Measurements from ENCODE around the gene DCST1.

Gene DCST1

DNA sequence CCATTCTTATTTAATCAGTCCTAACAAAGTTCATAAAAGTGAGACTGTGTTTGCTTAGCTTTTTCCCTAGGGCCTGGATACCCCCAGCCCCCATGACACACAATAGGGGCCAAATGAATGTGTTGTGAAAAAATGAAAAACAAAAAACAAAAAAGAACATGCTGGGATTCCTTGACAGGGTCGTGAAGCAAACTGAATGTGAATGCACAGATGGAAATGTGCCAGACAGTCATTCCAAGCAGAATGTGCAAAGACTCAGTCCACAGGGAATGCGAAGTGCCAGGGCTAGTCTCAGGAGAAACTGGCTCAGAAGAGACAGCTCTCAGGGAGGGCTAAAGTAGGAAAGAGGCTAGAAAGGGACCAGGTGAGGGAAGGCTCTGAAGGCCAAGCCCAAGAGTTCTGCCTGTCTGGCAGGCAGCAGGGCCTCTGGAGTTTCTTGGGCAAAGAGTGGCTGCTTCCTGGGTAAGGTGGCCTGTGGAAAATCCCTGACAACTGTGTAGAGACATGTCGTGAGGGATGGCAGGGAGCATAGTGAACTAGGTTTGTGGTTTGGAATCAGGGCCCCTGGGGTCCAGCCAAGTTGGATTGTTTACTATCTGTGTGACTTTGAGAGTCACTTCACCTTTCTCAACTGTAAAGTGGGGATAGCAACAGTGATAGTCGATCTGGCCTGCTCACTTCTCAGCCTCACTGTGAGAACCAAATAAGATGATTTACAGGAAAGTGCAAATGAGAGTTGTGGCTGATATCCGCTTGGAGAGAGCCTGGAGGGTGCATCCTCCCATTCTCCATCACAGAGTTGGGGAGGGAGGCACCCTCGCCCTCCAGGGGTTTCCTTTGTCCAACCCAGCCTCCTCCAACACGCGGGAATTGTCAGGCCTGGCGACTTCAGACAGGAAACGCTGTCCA, 16.3 kb downstream of the DCST1 start:
- DNase-seq (ENCODE audit: low read depth): no peak
- peak overlapping the region; percentile 76 for H3K4me3 ChIP-seq (ENCODE audit: low read depth, low read length)
- TF ChIP-seq, protein P1, sequence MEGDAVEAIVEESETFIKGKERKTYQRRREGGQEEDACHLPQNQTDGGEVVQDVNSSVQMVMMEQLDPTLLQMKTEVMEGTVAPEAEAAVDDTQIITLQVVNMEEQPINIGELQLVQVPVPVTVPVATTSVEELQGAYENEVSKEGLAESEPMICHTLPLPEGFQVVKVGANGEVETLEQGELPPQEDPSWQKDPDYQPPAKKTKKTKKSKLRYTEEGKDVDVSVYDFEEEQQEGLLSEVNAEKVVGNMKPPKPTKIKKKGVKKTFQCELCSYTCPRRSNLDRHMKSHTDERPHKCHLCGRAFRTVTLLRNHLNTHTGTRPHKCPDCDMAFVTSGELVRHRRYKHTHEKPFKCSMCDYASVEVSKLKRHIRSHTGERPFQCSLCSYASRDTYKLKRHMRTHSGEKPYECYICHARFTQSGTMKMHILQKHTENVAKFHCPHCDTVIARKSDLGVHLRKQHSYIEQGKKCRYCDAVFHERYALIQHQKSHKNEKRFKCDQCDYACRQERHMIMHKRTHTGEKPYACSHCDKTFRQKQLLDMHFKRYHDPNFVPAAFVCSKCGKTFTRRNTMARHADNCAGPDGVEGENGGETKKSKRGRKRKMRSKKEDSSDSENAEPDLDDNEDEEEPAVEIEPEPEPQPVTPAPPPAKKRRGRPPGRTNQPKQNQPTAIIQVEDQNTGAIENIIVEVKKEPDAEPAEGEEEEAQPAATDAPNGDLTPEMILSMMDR (IDR thresholded peaks at IDR 0.05; ENCODE audit: insufficient read depth, low read depth, low read length, missing control alignments): no peak

GRCh38 chr1:155050560-155051341, 17.1 kb downstream of the DCST1 start, which contains the start of gene ADAM15:
Gene ADAM15 (plus strand): TSS chr1:155051316. CDS start chr1:155051387, 71 bp downstream.
- TF ChIP-seq, protein P1 (IDR thresholded peaks at IDR 0.05; ENCODE audit: insufficient read depth, low read depth, low read length, missing control alignments): peak; percentile 97
- peak; percentile 81 for DNase-seq (ENCODE audit: low read depth)
- H3K4me3 ChIP-seq (ENCODE audit: low read depth, low read length): peak within 1 kb of the TSS; percentile 78

DNA sequence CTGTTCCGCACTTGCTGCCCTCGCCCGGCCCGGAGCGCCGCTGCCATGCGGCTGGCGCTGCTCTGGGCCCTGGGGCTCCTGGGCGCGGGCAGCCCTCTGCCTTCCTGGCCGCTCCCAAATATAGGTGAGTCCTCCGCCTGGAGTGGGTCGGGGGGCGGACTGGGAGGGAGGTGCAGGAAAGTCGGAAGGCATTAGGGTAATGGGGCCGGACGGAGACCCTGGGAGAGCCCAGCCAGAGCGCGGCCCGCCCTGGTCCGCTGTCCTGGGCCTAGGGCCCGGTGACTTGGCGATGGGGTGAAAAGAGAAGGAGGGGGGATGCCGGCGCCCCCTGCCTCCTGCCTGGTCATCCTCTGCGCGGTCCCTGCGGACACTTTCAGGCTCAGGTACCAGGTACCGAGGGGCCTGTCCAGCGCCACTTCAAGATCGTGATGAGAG, 17.7 kb downstream of the DCST1 start:
- TF ChIP-seq, protein P1 (IDR thresholded peaks at IDR 0.05; ENCODE audit: insufficient read depth, low read depth, low read length, missing control alignments): no peak
- DNase-seq (ENCODE audit: low read depth): no peak
- H3K4me3 ChIP-seq (ENCODE audit: low read depth, low read length): peak overlapping the region; percentile 78

GRCh38 chr1:155051777-155052398, 18.3 kb downstream of the DCST1 start:
- DNase-seq (ENCODE audit: low read depth): no peak
- TF ChIP-seq, protein P1 (IDR thresholded peaks at IDR 0.05; ENCODE audit: insufficient read depth, low read depth, low read length, missing control alignments): no peak
- H3K4me3 ChIP-seq (ENCODE audit: low read depth, low read length): peak overlapping the region; percentile 78

DNA sequence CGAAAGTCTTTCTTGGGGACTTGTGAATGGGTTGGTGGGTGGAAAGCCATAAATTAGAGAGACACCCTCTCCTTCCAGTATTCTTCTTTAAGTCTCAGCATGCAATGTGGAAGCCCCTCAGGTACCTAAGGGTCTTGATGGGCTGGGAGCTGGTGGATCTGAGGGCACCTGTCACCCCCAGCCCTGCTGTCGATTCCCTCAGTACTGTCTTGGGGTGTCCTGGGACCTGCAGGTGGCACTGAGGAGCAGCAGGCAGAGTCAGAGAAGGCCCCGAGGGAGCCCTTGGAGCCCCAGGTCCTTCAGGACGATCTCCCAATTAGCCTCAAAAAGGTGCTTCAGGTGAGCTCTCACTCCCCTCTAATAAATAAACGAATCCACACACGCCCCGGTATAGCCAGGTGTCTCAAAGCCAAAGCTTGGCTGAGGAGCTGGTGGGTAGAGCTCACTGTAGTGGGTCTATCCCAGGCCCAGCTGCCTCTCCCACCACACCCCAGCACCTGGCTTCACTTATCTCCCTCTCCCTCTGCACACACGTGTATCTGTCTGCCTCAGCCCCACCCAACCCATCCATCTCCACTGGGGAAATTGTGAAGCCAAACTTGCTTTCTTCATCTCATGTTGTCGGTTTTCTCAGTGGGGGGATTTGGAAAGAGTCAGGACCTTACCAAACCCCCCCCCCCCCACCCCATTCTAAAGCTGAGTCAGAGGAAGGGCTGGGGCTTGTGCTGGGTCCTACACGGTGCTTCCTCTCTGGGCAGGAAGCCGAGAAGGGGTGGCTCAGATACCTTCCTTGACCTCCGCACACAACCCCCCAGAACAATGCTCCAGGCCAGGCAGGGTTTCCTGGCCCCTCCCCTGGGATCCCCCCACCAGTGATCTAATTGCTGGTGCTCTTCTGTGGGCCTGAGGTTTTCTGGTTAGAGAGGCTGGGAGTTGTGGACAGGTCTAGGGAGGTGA, 19.1 kb downstream of the DCST1 start:
- no peak for DNase-seq (ENCODE audit: low read depth)
- TF ChIP-seq, protein P1 (IDR thresholded peaks at IDR 0.05; ENCODE audit: insufficient read depth, low read depth, low read length, missing control alignments): peak; percentile 9
- no peak overlapping the region for H3K4me3 ChIP-seq (ENCODE audit: low read depth, low read length)
